Activated CD4-positive, alpha-beta T cell treated with anti-CD3 and anti-CD28 coated beads, Interleukin-2, amount 50 U/mL, for 24 hours (primary cell): ENCODE measurements around the gene ENOX1.

Source experiments
- DNase-seq, 2 donors: peaks; one replicate each; pipeline ENCODE4 v3.0.0-alpha.2; 2020; ENCODE audit warnings: low read depth in 1 of 2, low spot score in 1 of 2

The ENOX1 gene

DNA sequence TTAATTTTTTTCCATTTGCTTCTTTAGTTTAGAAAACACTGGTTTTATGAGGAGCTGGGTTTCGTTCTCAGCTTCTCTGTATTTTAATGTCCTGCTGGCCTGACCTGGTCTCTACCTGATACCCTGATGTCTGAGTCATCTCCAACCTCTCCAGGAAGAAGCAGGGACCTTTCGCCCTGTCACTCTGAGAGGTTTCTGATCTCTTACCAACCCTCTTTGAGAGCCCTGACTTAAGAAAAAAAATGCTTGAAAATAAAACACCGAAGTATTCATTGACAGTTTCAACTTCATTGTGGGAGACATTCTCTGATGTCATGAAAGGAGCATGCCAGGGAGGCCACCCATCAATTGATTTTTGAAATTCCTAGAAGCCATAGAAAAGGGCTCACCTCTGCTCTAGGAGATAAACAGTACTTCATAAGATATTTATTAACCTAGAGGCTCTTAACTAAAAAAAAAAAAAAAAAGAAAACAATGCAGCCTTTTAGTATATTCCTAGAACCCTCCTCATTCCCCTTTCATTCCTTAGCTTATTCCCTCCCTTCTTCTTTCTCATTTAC, 234.8 kb downstream of the ENOX1 start:
- no peak for DNase-seq

DNA sequence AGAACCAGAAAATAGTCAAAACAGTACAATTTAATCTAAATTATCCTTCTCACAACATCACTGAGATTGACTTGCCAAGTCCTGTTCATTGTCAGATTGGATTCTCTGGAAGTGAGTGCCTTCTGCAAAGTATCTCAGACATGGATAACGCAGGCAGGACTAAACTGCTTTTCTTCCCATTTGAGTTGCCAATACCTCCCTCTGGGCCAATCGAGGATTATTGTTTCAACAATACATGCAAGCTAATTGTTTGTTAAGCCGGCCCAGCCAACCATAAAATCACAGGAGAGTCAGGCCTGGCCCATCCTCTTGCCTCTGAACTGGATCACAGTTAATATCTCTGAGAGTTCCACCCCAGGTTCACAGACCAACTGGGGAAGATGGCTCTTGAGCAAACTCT, 240.0 kb downstream of the ENOX1 start:
- no peak for DNase-seq

DNA sequence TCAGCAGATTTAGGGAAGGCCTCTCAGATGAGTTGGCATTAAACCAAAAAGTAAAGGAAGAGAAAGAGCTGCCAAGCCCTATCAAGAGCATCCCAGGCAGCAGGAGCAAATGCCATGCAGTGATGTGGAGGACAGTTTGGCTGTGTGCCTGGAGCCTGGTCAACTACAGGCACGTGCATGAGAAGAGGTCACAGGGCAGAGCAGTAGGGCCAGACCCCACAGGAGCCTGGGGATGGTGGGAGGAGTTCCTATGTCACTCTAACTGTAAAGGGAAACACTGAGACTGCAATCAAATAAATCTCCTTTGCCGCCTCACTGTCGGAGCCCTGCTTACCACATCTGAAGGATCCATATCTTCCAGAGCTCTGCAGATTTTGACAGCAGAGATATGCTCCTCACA, 240.5 kb downstream of the ENOX1 start:
- DNase-seq = no peak

DNA sequence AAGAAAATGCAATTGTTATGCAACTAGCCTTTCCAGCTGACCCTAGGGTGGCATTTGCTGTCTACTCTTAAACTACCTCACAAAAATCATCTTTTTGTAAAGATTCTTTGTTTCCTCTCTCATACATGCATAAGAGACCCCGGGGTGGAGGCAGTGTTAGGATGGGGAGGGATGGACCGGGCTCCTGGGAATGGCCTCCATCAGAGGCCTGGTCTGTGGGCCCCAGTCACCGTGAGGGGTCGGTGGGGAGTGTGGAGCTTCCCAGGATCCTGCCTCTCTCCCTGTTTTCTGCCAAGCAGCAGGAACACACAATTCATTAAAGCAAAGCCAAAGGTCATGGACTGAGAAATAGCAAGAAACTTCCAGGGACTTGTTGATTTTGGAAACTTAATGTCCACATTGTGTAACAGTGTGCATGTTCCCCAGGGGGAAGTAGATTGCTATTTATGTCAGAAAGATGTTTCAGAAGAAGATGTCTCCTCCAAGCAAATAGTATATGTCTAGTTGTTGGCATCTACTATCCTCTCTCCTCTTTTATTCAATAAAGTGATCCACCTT, 241.4 kb downstream of the ENOX1 start:
- DNase-seq = no peak

DNA sequence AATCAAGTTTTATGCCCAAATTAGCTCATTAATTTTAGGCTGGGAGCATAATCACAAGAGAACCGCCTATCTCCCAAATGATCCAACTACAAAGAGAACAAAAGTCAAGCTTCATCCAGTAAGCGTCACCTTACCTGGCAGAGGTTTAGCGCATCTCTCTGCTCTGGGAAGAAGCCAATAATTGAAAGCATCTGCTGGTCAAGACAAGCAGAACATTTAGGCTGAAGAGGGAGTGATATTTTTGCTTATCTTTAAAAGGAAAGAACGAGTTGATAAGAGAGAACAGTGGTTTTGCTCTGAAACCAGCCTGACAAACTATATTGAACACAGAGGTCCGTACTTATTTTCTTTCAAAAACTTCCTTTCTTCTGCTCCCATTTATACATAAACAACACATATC, 242.1 kb downstream of the ENOX1 start:
- DNase-seq = no peak

DNA sequence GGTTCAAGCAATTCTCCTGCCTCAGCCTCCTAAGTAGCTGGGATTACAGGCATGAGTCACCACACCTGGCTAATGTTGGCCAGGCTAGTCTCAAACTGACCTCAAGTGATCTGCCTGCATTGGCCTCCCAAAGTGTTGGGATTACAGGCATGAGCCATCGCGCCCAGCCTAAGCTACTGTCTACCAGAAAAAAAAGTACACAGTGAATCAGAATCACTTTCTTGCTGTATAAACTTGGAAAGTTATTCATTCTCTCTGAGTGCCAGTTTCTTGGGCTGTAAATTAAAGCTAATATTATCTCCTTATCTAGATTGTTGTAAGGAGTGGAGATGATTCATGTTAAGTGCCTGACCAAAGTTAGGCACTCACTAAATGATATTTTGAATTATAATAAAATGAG, 242.8 kb downstream of the ENOX1 start:
- DNase-seq = no peak

DNA sequence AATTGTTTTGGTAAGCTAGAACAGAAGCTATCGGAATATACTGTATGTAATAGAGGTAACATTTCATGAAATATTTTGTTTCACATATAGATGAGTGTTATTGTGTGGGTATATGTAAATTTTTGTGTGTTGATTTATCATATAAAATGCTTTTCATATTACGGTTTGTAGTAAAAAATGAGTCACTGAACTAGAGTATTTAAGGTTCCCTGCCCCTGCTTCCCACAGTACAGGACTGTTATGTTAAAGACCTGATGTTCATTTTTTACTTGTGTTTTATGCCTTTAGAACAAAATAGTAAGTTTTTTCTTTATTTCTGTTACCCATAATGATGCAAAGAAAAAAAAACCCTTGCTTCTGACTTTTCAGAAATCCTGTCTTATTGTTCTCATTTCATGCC, 243.4 kb downstream of the ENOX1 start:
- DNase-seq = no peak

DNA sequence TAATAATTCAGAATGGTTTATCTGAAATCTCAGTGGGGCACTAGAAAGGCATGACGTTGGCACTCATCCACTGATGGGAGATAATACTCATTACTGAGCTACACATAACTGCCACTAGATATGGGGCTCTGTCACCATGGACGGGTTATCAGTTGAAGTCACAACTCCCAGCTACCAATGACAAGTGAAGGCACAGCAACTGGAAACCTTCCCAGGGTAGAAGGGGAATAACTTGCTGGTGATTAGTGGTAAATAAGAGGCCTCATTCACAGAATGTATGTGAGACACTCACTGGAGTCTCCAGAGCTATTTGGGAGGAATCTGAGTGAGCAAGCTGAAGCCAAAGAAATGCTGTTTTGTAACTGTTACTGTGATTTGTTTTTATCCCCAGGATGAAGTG, 249.6 kb downstream of the ENOX1 start:
- DNase-seq = no peak

DNA sequence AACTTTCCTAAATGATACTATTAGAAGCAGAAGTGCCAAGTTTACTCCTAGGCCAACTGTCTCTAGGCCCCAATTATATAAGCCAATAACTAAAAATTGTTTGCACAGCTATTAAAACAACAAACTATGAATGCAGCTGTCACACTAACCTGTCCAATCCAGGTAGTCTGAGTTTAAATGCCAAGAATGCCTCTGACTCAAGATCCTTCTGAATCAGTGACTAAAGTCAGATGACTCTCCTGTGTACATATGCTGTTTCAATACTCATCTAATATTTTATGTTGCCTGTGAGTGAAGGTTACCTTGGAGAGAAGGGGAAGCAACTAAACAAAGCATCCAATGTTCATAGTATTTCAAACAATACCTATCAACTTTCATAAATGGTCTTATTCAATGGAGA, 257.0 kb downstream of the ENOX1 start:
- DNase-seq = no peak

DNA sequence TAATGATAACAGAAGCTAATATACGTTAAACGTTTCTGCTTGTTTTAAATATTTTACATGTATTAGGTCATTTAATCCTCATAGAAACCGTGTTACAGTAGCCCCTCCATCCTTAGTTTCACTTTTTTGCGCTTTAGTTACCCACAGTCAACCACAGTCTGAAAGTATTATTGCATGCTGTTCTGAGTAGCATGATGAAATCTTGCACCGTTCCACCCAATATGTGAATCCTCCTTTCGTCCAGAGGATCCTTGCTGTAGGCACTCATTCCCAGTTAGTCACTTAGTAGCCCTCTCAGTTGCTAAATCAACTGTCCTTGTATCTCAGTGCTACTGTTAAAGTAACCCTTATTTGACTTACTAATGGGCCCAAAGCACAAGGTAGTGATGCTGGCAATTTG, 257.8 kb downstream of the ENOX1 start:
- DNase-seq = no peak

DNA sequence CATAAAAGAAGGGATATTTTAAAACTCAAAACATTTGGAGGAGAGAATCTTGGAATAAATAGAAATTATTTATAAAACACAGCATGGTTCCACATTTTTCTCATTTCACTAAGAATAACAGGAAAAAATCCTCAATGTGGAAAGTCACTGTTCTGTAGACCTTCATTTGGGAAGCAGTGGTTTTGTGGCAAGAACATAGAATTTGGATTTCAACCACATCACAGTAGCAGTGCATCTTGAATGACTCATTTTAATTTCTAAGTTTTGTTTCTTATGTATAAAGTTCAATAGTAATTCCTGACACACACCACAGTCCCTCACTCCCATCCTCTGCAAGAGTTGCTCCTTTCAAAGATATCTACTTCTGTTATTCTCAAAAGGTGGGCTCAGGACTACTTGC, 264.0 kb downstream of the ENOX1 start:
- DNase-seq = no peak

DNA sequence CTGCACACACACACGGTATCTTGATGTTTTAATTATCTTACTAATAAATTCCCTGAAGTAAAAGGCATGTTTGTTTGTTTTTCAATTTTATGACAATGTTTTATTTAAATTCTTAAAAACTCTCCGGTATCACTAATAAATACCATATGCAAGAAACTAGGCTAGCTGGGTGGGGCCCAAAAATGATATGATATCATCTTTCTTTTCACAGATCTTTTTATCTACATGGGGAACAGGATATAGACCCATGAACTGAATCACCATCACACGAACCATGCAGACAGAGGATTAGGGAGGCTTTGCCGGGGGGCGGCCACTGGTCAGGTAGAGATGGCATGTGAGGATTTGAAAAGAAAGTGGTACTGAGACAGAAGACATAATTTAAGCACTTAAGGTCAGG, 266.4 kb downstream of the ENOX1 start:
- DNase-seq = no peak

DNA sequence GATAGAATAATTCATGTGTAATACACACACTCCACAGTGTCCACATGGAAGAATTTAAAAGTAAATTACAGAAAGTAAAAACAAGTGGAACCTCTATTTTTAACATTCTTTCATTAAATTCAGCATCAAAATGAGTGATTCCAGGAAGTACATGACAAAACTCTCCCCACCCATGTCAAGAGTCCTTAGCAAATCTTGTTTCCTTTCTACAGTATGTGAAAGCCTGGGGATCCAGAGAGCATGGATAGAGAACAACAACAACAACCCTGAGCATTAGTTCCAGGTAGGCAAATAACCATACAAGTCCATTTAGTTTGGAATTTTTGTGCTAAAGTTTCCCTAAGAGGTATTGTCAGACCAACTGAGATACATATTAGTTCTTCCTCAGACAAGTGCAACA, 267.9 kb downstream of the ENOX1 start:
- DNase-seq = no peak

DNA sequence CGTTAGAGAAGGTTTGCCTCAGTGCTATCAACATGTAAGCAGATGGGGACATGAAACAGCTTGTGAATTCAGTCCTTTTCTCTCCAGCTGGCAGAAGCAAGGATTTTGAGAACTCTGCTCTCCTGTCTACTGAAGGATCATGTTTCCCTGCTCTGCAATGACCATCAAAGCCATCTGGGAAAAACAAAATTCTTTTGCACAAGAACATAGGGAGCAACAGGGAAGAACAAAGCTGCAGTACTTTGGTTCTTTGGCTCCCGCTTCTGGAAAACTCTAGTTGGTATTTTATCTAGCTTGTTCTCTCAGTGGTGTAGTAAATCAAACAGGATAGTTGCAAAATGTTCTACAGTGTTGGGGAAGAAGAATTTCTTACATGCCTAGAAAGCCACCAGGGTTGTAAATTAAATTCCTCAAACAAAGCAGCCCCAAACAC, 270.4 kb downstream of the ENOX1 start:
- no peak for DNase-seq

DNA sequence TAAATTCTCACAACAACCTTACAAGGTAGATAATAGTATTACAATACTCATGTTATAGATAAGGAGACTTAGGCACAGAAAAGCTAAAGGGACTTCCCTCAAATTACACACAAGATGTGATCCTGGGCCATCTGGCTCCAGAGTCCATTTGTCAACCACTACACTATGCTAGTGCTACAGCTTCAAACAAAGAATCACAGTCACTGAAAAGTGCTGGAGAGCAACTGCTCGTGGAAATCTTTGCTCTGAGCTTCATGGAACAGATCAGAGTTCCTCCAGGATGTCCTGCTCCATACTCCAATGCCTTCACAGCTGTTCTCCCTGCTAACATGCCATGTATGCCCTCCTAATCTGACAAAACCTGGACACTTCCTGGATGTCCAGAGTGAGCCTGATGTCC, 271.2 kb downstream of the ENOX1 start:
- no peak for DNase-seq

DNA sequence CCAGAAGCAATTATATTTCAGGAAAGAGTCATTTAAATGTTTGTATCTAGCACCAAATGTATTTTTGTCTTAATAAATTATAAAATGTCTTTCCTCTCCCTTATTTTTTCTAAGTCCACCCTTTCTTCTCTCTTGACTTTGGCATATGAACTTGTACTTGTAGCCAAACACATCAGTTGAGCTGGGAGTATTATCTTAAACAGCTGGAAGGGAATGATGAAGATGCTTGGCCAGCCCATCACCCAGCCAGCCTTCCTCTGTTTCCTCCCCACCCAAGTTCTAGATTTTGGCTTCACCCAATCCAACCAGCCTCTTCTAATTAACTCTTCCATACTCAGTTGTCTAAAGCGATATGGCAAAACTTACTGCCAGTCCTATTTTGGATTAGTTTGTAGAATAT, 272.5 kb downstream of the ENOX1 start:
- DNase-seq = no peak

DNA sequence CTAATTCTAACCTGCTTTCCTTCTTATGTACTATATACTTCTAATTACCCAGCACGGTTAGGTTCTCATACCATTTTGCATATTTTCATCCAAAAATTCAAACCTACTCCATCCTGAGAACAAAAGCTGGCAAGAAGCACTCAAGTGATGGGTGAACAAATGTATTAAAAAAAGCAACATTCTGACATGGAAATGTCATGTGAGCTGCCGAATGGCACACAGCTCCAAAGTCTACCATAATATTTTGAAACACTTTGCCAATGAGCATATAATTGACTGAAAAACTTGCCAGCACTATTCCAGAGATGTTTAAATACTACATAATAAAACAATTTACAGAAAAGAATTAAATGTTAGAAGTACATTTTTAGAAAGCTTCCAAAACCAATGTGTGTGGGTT, 274.6 kb downstream of the ENOX1 start:
- DNase-seq = no peak

DNA sequence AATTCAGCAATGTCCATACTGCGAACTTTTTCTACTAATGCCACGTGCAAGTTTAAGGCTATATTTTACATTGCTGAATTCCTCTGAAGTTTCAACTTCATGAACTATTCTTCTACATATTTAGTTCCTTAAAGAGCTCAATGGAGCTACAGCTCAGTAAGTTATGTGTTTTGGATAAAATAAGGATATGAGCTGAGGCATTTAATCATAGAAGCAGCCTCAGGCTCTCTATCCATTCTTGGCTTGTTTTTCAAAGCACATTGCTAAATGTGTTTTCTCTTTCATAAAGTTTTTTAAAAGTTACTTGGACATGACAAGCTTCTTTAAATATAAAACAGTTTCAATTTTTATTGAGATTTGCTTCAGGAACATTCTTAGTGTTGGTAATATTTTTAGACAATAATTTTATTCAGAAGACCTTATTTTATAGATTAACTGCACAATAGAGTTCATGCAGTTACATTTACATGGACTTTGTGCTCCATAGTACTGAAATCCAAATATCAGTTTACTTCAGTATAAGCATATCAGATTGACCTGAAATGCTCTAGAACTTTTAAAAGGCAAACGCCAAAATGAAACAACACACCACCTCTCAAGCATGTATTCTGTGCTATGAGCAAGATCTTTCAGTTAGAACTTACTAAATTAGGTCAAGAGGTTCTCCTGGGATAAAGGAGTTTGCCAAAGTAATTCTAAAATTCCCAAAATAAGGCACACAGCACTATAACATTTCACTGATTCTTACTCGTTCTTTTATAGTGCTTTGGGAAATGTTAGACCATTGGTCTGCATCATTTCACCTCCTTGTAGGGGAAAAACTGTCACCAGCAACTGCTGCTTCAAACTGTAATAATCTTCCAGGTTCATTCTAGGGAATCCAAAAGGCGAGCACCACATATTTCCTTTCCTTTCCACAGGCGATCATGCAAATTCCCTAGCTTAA, 275.5 kb downstream of the ENOX1 start:
- no peak for DNase-seq

DNA sequence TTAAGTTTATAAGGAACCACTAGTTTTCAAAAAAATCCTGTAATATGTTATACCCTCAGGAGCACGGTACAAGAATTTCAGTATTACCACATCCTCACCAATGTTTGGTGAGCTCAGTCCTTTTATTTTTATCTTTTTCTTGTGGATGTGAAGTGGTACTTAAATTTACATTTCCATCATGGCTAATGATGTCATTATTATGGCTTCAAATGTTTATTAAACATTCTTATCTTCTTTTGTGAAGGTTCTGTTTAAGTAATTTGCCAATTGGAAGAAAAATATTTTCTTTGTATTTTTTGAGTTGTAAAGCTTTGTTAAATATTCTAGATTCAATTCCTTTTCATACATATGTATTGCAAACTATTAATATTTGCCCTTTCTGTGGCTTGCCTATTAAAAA, 291.0 kb downstream of the ENOX1 start:
- no peak for DNase-seq

DNA sequence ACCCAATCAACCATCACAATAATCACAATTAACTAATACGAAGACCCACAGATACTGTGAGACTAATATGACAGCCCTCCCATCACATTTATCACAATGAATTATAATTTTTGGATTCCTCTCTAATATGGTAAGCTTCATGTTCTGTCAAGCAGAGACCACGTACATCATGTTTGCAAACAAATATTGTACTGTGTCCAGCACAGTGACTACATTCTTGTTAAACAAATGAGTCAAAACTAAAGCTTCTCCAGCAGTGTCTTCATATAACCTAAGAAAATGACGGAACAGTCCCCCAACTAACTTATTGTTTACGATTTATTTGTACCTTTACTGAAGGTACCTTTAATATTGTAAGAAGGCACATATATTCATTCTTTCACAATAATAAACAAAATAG, 292.6 kb downstream of the ENOX1 start:
- no peak for DNase-seq

DNA sequence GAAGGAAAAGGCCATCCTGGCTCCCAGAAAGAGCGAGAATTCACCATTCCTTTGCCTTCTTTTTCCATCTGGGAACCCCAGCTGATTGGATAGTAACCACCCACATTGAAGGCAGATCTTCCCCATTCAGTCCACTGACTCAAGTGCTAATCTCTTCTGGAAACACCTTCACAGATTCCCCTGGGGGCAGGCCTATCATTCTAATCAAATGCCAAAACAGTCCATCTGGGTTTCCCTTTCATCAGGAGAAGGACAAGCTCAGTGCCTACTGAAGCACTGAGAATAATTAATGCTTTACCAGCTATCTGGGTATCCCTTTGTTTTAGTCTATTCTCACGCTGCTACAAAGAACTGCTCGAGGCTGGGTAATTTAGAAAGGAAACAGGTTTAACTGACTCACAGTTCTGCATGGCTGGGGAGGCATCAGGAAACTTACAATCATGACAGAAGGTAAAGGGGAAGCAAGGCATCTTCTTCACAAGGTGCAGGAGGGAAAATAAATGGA, 293.2 kb downstream of the ENOX1 start:
- DNase-seq = no peak

DNA sequence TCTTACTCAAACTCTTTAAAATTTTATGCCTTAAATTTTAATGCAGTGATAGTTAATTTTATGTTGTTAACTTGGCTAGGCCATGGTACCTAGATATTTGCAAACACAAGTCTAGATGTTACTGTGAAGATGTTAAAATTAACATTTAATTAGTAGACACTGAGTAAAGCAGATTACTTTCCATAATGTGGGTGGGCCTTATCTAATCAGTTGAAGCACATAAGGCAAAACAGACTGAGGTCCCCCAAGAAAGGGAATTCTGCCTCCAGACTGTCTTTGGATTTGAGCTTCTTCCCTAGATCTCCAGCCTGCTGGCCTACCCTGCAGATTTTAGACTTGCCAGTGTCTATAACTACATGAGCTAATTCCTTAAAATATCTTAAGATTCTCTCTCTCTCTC, 294.0 kb downstream of the ENOX1 start:
- DNase-seq = no peak
